Measurements from ENCODE around the gene RHD.
A peak's percentile ranks its signal among the peaks of the same experiment; 100 is the strongest.
"Not testable (repeated sequence)": the region's sequence is repeated elsewhere in the genome, so short reads cannot be mapped to it uniquely, and the experiment has no call there.

RHD gene

GRCh38 chr1:25320314-25320938 lies 48.1 kb downstream of the RHD start:
- not testable (repeated sequence) for H2BK15ac ChIP-seq (ENCODE audit: low read depth, poor library complexity, severe bottlenecking); H3K14ac ChIP-seq (ENCODE audit: low read length in 2 of 2); H2BK5ac ChIP-seq (ENCODE audit: low read depth, low read length, poor library complexity, severe bottlenecking); H2BK120ac ChIP-seq (ENCODE audit: low read depth, low read length); H3K18ac ChIP-seq (ENCODE audit: low read depth in 1 of 2, low read length in 2 of 2); H3K4ac ChIP-seq (ENCODE audit: low read depth in 1 of 2, low read length in 2 of 2); H3K27me3 ChIP-seq (ENCODE audit: control insufficient read depth in 1 of 2, insufficient read depth in 1 of 2, low read length in 2 of 2); H2BK12ac ChIP-seq (ENCODE audit: low read length in 2 of 2); H2AFZ ChIP-seq (ENCODE audit: low read depth, low read length); H3K9me3 ChIP-seq (ENCODE audit: control insufficient read depth, low read length); H4K91ac ChIP-seq (ENCODE audit: low read length); H3K4me2 ChIP-seq (ENCODE audit: low read length, poor library complexity, severe bottlenecking); H3K4me3 ChIP-seq (ENCODE audit: insufficient read depth in 1 of 2, low read depth in 1 of 2, low read length in 2 of 2); H3K4me1 ChIP-seq (ENCODE audit: control insufficient read depth, insufficient read depth, low read depth, low read length); H4K8ac ChIP-seq (ENCODE audit: low read length); H3K79me1 ChIP-seq (replicated peaks; ENCODE audit: low read length, poor library complexity, severe bottlenecking); H3K23ac ChIP-seq (ENCODE audit: low read length in 2 of 2); H3K36me3 ChIP-seq (ENCODE audit: control insufficient read depth in 1 of 2, insufficient read depth in 2 of 2, low read depth in 1 of 2, low read length in 2 of 2)
- H3K9ac ChIP-seq (ENCODE audit: low read length) = peak overlapping the region; percentile 43
- WGBS = 68% methylated on average over 9 of the region's 9 CpGs
- DNase-seq = peak; percentile 61
- peak overlapping the region; percentile 74 for H2AK5ac ChIP-seq (ENCODE audit: low read length, severe bottlenecking)
- H3K27ac ChIP-seq (ENCODE audit: low read length, poor library complexity, severe bottlenecking) = peak overlapping the region; percentile 82

GRCh38 chr1:25322127-25322526 lies 49.8 kb downstream of the RHD start:
- not testable (repeated sequence) for H2BK120ac ChIP-seq (ENCODE audit: low read depth, low read length); H4K8ac ChIP-seq (ENCODE audit: low read length); H3K4me3 ChIP-seq (ENCODE audit: insufficient read depth in 1 of 2, low read depth in 1 of 2, low read length in 2 of 2); H3K14ac ChIP-seq (ENCODE audit: low read length in 2 of 2); H3K4me2 ChIP-seq (ENCODE audit: low read length, poor library complexity, severe bottlenecking); DNase-seq; H3K27ac ChIP-seq (ENCODE audit: low read length, poor library complexity, severe bottlenecking); H3K36me3 ChIP-seq (ENCODE audit: control insufficient read depth in 1 of 2, insufficient read depth in 2 of 2, low read depth in 1 of 2, low read length in 2 of 2); H3K9ac ChIP-seq (ENCODE audit: low read length); H3K79me1 ChIP-seq (replicated peaks; ENCODE audit: low read length, poor library complexity, severe bottlenecking); H3K4me1 ChIP-seq (ENCODE audit: control insufficient read depth, insufficient read depth, low read depth, low read length); H3K23ac ChIP-seq (ENCODE audit: low read length in 2 of 2); H2BK5ac ChIP-seq (ENCODE audit: low read depth, low read length, poor library complexity, severe bottlenecking); H3K27me3 ChIP-seq (ENCODE audit: control insufficient read depth in 1 of 2, insufficient read depth in 1 of 2, low read length in 2 of 2); H2BK12ac ChIP-seq (ENCODE audit: low read length in 2 of 2); H4K91ac ChIP-seq (ENCODE audit: low read length); H3K4ac ChIP-seq (ENCODE audit: low read depth in 1 of 2, low read length in 2 of 2); H2BK15ac ChIP-seq (ENCODE audit: low read depth, poor library complexity, severe bottlenecking); H2AFZ ChIP-seq (ENCODE audit: low read depth, low read length); H3K9me3 ChIP-seq (ENCODE audit: control insufficient read depth, low read length); H2AK5ac ChIP-seq (ENCODE audit: low read length, severe bottlenecking); H3K18ac ChIP-seq (ENCODE audit: low read depth in 1 of 2, low read length in 2 of 2)
- 90% methylated on average over 5 of the region's 9 CpGs for WGBS

- H2AFZ ChIP-seq (ENCODE audit: low read depth, low read length); H2BK12ac ChIP-seq (ENCODE audit: low read length in 2 of 2); H3K23ac ChIP-seq (ENCODE audit: low read length in 2 of 2); H2AK5ac ChIP-seq (ENCODE audit: low read length, severe bottlenecking); H3K4me3 ChIP-seq (ENCODE audit: insufficient read depth in 1 of 2, low read depth in 1 of 2, low read length in 2 of 2); H3K36me3 ChIP-seq (ENCODE audit: control insufficient read depth in 1 of 2, insufficient read depth in 2 of 2, low read depth in 1 of 2, low read length in 2 of 2); H4K91ac ChIP-seq (ENCODE audit: low read length); DNase-seq; H3K27me3 ChIP-seq (ENCODE audit: control insufficient read depth in 1 of 2, insufficient read depth in 1 of 2, low read length in 2 of 2); H3K27ac ChIP-seq (ENCODE audit: low read length, poor library complexity, severe bottlenecking); H2BK5ac ChIP-seq (ENCODE audit: low read depth, low read length, poor library complexity, severe bottlenecking); H3K79me1 ChIP-seq (replicated peaks; ENCODE audit: low read length, poor library complexity, severe bottlenecking); H3K9me3 ChIP-seq (ENCODE audit: control insufficient read depth, low read length); H4K8ac ChIP-seq (ENCODE audit: low read length); H3K18ac ChIP-seq (ENCODE audit: low read depth in 1 of 2, low read length in 2 of 2); H3K4me2 ChIP-seq (ENCODE audit: low read length, poor library complexity, severe bottlenecking); H3K14ac ChIP-seq (ENCODE audit: low read length in 2 of 2); H2BK15ac ChIP-seq (ENCODE audit: low read depth, poor library complexity, severe bottlenecking); H3K9ac ChIP-seq (ENCODE audit: low read length); H2BK120ac ChIP-seq (ENCODE audit: low read depth, low read length); H3K4ac ChIP-seq (ENCODE audit: low read depth in 1 of 2, low read length in 2 of 2); H3K4me1 ChIP-seq (ENCODE audit: control insufficient read depth, insufficient read depth, low read depth, low read length): not testable (repeated sequence)
- no CpG with 5 or more reads among the region's 3 CpGs for WGBS
These were observed 52.1 kb downstream of the RHD start for GRCh38 chr1:25324407-25324806.

GRCh38 chr1:25327864-25328790 lies 55.8 kb downstream of the RHD start:
- H3K9me3 ChIP-seq (ENCODE audit: control insufficient read depth, low read length); H2AFZ ChIP-seq (ENCODE audit: low read depth, low read length); H3K4ac ChIP-seq (ENCODE audit: low read depth in 1 of 2, low read length in 2 of 2); H3K4me1 ChIP-seq (ENCODE audit: control insufficient read depth, insufficient read depth, low read depth, low read length); H3K14ac ChIP-seq (ENCODE audit: low read length in 2 of 2); H4K91ac ChIP-seq (ENCODE audit: low read length); H3K9ac ChIP-seq (ENCODE audit: low read length); H3K36me3 ChIP-seq (ENCODE audit: control insufficient read depth in 1 of 2, insufficient read depth in 2 of 2, low read depth in 1 of 2, low read length in 2 of 2); H3K18ac ChIP-seq (ENCODE audit: low read depth in 1 of 2, low read length in 2 of 2); H3K4me2 ChIP-seq (ENCODE audit: low read length, poor library complexity, severe bottlenecking); H2AK5ac ChIP-seq (ENCODE audit: low read length, severe bottlenecking); H2BK120ac ChIP-seq (ENCODE audit: low read depth, low read length); H3K4me3 ChIP-seq (ENCODE audit: insufficient read depth in 1 of 2, low read depth in 1 of 2, low read length in 2 of 2); DNase-seq; H2BK15ac ChIP-seq (ENCODE audit: low read depth, poor library complexity, severe bottlenecking); H3K27ac ChIP-seq (ENCODE audit: low read length, poor library complexity, severe bottlenecking); H3K27me3 ChIP-seq (ENCODE audit: control insufficient read depth in 1 of 2, insufficient read depth in 1 of 2, low read length in 2 of 2); H3K23ac ChIP-seq (ENCODE audit: low read length in 2 of 2); H3K79me1 ChIP-seq (replicated peaks; ENCODE audit: low read length, poor library complexity, severe bottlenecking); H2BK12ac ChIP-seq (ENCODE audit: low read length in 2 of 2); H2BK5ac ChIP-seq (ENCODE audit: low read depth, low read length, poor library complexity, severe bottlenecking); H4K8ac ChIP-seq (ENCODE audit: low read length): not testable (repeated sequence)
- WGBS = no CpG with 5 or more reads among the region's 17 CpGs
